ENCODE measurements around the gene ZNF263.
"Not testable (repeated sequence)": the region's sequence is repeated elsewhere in the genome, so short reads cannot be mapped to it uniquely, and the experiment has no call there.

Gene ZNF263

DNA sequence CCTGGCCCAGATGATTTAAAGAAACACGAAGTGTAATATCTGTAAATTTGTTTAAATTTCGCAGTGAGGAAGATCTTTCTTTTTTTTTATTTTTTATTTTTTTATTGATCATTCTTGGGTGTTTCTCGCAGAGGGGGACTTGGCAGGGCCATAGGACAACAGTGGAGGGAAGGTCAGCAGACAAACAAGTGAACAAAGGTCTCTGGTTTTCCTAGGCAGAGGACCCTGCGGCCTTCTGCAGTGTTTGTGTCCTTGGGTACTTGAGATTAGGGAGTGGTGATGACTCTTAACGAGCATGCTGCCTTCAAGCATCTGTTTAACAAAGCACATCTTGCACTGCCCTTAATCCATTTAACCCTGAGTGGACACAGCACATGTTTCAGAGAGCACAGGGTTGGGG is 12.6 kb upstream of the ZNF263 start:
- DNase-seq = not testable (repeated sequence)

DNA sequence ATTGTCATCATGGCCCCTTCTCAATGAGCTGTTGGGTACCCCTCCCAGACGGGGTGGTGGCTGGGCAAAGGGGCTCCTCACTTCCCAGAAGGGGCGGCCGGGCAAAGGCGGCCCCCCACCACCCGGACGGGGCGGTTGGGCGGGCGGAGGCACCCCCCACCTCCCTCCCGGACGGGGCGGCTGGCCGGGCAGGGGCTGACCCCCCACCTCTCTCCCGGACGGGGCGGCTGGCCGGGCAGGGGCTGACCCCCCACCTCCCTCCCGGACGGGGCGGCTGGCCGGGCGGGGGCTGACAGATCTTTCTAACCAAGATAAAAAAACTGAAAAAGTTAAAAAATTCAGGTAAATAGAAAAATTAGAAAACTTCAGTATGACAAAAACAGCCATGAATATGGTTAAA is 12.0 kb upstream of the ZNF263 start:
- DNase-seq = not testable (repeated sequence)

DNA sequence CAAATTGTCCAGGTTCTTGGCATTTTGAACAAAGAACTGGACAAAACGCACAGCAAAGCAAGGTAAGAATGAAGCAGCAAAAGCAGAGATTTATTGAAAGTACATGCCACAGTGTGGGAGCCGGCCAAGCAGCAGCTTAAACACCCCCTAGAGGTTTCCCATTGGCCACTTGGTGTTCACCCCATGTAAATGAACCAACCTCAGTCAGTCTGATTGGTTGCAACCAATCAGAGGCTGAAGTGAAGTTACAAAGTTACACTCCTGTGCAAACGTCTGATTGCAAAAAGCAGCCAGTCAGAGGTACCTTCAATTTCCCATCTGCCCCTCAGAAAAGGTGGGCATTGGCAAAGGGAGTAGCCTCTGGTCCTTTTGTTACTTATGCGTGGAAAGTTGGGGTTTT is 8.8 kb upstream of the ZNF263 start:
- no peak for DNase-seq

DNA sequence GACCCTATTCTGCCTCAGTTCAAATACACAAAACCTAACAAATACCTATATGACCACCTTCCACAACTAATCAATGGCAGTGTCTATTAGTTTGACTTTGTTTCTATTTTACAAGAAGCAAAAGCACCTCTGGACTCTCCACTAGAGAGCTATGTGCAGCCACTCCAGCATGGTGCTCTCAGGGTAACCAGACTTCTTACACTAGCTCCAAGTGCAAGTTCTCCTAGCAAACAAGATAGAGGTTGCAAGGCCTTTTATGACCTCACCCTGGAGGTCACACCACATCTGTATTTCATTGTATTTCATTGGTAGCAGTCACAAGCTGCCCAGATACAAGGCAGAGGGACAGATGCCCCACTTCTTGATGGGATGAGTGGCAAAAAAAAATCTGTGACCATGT is 8.3 kb upstream of the ZNF263 start:
- DNase-seq = no peak

DNA sequence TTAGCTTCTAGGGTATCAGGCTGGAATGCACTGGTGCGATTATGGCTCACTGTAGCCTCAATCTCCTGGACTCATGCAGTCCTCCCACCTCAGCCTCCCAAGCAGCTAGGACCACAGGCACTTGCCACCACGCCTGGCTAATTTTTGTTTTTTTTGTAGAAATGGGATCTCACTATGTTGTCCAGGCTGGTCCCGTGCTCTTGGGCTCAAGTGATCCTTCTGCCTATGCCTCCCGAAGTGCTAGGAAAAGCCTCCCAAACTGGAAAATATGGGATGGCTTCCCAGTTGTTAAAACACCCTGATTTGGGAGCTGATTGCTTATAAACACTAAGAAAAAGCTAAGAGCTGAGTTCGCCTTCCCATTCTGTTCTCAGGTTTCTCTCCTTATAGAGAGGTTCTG is 6.6 kb upstream of the ZNF263 start:
- no peak for DNase-seq

DNA sequence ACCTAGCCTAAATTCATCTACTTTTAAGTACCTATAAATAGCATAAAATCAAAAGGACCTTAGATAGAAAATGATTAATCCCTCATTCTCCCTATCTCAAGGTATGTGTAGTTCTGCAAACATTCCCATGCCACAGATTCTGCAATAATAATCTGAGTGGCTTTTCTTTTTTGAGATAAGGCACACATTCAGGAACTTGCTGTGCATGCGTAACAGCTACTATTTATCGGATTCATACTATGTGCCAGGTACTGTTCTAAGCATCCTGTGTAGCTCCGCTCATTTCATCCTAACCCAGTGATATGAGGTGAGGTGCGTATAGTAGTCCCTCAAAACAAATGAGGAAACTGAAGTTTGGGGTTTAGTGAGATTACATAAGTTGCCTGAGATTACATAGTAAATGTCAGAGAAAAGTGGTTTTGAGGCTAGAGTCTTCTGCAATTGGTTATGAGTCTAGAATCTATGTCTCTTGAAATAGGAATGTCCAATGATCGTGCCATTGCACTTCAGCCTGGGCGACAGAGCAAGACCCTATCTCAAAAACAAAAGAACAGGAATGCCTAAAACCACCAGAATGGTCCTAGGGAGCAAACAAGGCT is 2.0 kb upstream of the ZNF263 start:
- DNase-seq = no peak

DNA sequence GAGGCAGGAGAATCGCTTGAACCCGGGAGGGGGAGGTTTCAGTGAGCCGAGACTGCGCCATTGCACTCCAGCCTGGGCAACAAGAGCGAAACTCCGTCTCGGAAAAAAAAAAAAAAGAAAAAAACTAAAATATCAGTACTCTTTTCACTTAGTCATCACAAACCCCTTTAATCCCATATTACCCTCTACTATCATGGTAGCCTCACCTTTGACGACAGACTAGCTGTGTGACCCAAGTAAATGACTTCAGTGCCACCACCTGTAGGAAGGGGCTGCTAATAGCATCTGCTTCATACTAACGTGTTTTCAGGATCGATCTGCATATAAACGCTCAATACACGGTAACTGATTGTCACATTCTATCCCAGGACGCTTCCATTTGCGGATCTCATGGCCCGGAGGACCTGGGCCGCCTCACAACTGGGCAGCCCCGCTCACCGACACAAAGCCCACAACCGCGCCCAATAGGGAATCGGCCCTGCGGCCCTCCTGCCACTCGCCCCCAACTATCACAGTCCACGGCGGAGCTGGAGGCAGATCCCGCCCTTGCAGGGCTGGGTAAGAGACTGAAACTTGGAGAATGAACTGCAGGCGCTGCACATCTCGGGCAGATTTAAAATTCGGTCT is 1.1 kb upstream of the ZNF263 start:
- no peak for DNase-seq

DNA sequence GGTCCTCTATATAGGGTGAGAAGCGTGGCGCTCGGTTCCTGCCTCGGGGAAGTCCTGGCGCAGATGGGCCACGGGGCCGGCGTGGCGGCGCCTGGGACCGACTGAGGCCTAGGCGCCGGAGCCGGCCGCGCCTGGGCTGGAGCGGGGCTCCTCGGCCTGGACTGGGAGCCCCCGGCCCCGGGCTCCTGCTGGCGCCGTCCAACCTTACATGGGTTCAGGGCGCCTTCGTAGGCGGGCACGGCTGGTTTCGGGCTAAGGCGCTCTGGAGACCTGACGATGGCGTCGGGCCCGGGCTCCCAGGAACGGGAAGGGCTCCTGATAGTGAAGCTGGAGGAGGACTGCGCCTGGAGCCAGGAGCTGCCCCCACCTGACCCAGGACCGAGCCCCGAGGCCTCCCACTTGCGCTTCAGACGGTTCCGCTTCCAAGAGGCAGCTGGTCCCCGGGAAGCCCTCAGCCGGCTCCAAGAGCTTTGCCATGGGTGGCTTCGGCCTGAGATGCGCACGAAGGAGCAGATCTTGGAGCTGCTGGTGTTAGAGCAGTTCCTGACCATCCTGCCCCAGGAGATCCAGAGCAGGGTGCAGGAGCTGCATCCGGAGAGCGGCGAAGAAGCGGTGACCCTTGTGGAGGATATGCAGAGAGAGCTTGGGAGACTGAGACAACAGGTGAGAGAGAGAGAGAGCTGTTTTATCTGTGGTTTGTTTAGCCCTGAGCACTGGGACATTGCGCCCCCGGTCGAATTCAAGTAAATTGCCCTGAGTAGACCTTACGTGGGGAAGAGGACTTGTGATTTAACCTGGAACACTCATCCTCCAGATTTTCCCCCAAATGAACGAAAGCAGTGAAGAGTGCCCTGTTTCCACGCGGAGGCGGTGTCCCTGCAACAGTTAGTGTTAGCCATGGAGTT is 504 bp downstream of the ZNF263 start:
- DNase-seq = no peak

DNA sequence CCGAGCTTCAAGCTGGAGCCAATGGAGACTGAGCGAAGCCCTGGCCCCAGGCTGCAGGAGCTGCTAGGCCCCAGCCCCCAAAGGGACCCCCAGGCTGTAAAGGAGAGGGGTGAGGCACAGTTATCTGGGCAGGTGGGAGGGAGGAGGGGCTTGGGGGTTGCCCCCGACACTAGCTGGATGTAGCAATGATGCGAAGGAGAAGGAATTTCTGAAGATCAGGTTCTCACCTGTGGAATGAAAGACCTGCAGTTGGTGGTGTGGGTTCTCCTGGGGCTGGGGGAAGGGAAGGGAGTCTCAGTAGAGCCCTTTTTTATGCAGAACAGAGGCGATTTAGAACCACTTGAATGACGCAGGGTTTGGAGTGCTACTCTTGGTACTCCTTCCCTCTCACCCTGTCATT is 1.8 kb downstream of the ZNF263 start:
- DNase-seq = no peak

DNA sequence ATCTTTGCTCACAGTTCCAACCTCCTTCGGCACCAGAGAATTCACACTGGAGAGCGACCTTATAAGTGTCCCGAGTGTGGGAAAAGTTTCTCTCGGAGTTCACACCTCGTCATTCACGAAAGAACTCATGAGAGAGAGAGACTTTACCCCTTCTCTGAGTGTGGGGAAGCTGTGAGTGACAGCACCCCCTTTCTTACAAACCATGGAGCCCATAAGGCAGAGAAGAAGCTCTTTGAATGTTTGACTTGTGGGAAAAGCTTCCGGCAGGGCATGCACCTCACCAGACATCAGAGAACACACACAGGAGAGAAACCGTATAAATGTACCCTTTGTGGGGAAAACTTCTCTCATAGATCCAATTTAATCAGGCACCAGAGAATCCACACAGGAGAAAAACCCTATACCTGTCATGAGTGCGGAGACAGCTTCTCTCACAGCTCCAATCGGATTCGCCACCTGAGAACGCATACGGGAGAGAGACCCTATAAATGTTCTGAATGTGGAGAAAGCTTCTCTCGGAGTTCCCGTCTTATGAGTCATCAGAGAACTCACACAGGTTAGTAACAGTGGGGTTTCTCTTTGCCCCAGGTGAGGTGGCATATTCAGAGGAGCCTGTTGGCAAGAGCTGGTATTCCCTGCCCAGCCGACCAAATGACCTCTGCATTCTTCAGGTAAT is 6.8 kb downstream of the ZNF263 start:
- no peak for DNase-seq

DNA sequence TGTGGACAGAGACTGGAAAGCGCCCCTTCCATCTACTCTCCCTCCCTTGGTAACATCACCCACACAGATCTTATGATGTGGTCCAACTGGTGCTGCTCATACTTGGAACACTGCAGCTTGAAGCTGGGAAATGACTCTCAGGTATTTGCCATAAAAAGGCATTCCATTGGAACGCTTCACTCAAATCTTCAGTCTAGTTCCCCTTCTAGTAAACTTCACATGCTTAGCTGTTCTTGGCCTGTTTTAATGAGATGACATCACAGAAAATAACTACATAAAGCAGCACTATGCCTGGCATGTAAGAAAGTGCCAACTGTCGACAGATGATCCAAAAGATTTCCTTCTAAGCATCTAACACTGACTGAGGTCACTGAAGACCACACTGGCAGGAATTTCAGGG is 9.3 kb downstream of the ZNF263 start:
- no peak for DNase-seq

DNA sequence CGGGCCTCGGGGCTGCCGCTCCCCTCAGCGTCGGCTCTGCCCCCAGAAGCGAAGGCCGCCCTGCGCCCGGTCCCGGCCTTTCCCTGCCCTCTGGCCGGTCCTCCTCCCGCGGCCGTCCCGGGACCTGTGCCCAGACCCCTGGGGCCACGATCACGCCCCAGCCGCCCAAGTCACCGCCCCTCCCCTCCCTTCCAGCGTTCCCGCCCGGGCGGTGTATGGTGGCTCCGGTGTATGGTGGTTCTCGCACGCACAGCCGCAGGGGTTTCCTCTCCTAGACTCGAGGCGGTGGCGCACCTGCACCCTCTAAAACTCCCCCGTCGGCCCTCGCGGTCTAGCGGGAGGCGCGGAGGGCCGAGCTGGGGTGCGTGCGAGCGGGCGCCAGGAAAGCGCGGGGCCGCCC is 11.9 kb downstream of the ZNF263 start:
- no peak for DNase-seq

DNA sequence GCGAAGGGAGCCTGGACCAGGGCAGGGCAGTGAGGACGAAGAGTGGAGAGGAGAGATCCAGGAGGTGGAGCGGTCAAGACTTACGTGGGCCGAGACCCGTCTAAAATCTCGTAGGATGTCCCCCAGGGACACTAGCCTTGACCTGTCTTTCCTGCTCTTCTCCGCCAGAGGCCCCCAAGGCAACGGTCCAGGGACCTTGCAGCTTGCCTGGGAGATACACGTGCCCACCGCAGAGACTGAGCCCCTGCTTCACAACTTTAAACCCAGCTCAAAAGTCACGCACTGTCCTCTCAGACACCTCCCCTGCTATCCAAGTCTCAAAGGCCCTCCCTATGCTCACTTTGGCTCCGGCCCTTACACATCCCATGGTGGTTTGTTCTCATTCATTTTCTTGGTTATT is 12.5 kb downstream of the ZNF263 start:
- DNase-seq = no peak

DNA sequence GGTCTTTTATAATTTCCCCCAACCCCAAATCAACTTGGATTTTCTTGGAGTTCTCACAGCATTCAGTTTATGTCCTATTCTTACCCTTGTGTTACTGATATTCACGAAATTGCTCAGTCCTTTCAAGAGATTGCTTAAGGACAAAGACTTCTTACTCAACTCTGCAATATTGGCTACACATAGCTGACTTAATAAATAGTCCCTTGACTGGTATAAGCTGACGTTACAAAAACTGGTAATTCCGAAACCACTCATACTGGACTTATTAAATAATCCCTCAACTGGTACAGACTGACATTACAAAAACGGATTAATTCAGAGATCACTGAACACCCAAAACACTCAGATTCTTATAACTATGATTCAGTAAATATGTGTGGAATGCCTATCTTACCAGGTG is 21.1 kb downstream of the ZNF263 start:
- DNase-seq = no peak

DNA sequence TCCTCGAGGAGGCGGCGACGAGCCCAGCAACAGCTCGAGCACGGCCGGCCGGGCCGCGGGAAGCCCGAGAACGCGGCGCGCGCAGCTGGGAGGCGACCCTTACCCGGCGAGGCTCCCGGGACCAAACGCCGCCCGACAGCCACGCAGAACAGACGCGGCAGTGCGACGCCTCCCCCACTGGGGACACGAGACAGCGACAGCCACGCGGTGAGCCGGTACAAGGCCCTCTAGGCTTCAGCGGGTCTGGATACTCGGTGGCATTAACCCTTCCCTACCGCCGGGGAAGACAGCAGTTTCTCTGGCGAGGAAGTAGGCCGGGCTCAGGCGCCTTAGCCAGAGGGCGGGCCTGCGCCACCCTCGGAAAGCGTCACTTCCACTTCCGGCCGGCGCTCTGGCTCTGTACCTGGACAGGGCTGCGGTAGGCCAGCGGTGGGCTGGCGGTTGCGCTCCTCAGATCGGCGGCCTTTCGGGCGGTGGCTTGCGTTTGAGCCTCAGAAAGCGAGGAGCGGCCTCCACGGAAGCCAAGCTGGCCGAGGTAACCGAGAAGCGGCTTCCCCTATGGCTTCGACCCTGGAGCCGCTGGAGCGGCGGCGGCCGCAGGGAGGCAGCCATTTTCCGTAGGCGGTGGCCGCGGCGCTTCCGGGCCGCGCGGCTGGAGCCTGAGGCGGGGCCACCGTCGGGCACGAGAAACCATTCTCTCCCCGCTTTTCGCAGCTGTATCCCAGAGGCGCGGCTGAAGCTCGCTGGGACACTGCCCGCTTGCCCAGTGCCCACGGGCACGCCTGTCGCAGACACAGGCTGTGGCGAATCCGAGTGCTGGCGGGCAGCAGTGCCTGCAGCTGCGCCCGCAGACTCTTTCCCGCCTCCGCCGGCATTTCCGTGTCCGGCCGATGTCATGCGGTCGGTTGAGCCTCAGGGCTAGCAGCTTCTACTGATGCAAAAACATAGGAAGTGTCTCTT is 22.1 kb downstream of the ZNF263 start, which contains the start of the genes TIGD7 and ZNF75A:
TSS of gene TIGD7 (minus strand) at position 322 of the 960 bp plus-strand sequence. CDS start 4,816 bp downstream, outside the sequence.
TSS of gene ZNF75A (plus strand) at position 389 of the 960 bp plus-strand sequence. CDS start 2,932 bp downstream, outside the sequence.
- no peak for DNase-seq

DNA sequence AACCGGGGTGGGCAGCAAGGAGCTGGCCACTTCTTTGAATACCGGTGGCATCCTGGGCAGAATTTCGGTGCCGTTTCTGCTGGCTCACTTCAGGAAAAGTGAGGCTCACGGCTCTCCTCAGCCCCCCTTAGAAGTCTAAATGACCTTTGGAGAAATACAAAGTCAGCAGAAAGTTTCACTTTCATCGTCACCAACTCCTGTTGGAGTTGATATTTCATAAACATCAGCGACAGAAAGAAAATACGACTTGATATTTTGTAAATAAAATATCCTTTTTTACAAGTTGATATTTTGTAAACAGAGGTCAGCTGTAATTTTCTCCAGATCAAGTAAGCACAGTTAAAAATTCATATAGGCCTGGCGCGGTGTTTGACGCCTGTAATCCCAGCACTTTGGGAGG is 22.8 kb downstream of the ZNF263 start:
- DNase-seq = no peak

DNA sequence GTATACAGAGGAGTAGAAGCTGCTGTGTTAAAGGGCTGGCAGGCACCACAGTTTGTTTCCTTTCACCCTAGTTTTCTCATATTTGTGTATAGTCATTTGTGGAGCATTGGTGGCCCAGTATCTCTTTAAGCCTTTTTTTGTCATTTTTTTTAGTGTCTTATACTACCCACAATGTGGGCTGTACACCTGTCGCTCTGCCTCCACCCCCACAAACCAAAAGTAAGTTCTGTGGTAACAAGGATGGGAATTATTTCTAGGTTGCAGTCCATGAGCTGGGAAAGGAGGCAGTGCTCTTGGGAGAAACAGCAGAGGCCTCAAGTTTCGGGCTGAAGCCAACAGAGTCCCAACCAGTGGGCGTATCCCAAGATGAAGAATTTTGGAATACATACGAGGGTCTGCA is 28.2 kb downstream of the ZNF263 start:
- no peak for DNase-seq

DNA sequence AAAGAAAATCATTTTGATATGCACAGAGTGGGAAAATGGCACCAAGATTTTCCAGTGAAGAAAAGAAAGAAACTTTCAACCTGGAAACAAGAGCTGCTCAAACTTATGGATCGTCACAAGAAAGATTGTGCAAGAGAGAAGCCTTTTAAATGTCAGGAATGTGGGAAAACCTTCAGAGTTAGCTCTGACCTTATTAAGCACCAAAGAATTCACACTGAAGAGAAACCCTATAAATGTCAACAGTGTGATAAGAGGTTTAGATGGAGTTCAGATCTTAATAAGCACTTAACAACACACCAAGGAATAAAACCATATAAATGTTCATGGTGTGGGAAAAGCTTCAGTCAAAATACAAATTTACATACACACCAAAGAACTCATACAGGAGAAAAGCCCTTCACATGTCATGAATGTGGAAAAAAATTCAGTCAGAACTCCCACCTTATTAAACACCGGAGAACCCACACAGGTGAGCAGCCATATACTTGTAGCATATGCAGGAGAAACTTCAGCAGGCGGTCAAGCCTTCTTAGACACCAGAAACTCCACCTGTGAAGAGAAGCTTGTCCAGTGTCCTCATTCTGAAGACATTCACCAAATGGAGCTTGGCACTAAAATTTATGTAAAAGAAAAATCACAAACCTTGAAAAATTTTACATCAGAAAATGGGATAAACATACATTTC is 34.2 kb downstream of the ZNF263 start:
- no peak for DNase-seq

DNA sequence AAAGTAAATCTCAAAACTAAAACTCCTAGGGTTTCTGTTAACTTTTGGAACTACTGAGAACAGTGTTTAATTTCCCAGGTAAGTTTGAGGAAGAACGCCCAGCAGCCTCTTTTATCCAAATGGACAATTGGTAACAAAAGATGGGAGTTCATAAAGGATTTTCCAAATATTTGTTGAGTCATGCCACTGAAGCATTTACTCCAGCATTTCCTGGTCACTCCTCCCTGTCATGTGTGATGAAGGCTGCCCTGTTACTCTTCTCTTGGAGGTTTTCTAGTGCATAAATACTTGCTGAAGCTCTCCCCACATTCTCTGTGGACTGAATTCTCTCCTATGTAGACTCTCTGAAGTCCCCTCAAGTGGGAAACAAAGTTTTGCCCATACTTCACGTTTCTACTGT is 38.5 kb downstream of the ZNF263 start:
- no peak for DNase-seq

DNA sequence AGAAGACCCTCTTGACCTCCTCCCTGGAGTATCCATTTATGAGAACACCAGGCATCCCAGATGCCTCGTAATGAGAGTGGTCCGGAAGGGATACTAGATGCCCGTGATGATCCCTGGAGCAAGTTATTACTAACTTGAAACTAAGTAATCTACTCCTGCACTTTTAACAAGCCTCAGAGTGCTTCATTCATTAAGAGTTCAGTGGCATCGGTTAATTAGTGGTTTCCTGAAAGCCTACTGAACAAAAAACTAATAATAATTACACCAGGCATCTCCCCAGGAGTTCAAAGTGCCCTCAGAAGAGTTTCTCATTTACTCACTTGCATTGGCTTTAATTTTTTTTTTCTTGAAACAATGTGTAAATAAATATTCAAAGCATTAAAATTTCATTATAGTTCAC is 44.2 kb downstream of the ZNF263 start:
- DNase-seq = no peak

DNA sequence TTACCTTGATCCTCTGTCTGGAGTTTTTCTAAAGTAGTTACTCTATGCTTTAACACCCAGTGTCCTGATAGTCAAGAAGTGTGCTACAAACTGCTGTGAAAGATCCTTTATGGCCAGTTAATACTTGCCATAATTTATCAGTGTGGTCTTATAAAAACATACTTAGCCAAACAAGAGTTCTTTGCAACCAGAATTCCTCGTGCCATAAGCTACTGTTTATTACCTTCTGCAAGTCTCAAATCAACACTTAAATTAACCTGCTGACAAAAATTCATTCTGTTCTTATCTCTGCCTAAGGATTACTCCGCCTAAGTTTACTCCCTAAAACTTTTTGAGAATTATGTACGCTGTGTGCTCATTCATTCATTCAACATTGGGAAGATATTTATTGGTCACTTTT is 44.8 kb downstream of the ZNF263 start:
- no peak for DNase-seq
